Stimulated activated CD8-positive, alpha-beta memory T cell treated with anti-CD3 and anti-CD28 coated beads, Interleukin-7, amount 100 ng/mL, for 24 hours (primary cell): Measurements from ENCODE around the gene PHGDH.
A peak's percentile ranks its signal among the peaks of the same experiment; 100 is the strongest.
"Not testable (repeated sequence)": the region's sequence is repeated elsewhere in the genome, so short reads cannot be mapped to it uniquely, and the experiment has no call there.

Experiments used
- DNase-seq: peaks from one replicate; pipeline ENCODE4 v3.0.0-alpha.2; 2020; ENCODE audit warnings: low read depth

PHGDH gene

GRCh38 chr1:119711804-119712341 is at the start of gene PHGDH:
PHGDH (plus strand) TSS chr1:119711934; CDS start chr1:119712023, 89 bp downstream.
- DNase-seq, result peak; percentile 17

DNA sequence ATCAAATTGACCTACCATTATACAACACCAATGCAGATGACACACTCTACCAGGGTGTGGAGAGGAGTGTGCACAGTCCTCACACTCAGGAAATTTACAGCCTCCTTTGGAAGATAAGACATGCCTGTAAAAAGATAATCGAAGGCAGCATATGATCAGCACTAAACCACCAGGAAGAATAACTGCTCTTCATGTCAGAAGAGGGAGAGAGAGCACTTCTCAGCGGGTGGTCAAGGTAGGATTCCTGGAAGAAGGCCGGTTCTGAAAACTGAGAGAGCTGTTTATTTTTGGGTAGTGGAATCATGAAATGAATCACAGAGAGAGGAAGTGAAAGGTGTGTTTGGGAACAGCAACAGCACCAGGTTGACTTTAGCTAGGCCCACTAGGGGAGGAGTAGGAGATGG is 49.7 kb upstream of the PHGDH start:
- no peak for DNase-seq

DNA sequence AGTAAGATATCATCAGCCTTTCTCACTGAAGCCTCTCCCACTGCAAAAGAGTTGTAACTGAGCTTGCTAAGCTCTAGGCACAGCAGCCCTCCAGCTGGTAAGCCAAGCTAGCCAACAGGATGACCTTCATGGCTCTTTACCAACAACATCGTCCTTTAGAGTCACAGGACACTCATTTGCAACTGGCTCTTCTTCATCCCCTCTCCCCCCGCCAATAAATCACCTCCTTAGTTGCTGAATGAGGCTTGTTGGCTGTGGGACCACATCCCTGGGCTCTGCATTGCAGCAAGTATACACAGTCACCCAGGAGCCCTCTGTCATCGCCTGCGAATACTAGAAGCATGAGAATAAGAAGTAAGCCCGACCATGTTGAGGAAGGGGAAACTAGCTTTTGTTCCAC is 47.7 kb upstream of the PHGDH start:
- no peak for DNase-seq

- DNase-seq, result no peak
Measured at GRCh38 chr1:119667173-119667572, 44.6 kb upstream of the PHGDH start.

- DNase-seq, result no peak
Measured at GRCh38 chr1:119670898-119671297, 40.8 kb upstream of the PHGDH start.

- DNase-seq, result no peak
Measured at GRCh38 chr1:119673171-119673940, 38.4 kb upstream of the PHGDH start.

DNA sequence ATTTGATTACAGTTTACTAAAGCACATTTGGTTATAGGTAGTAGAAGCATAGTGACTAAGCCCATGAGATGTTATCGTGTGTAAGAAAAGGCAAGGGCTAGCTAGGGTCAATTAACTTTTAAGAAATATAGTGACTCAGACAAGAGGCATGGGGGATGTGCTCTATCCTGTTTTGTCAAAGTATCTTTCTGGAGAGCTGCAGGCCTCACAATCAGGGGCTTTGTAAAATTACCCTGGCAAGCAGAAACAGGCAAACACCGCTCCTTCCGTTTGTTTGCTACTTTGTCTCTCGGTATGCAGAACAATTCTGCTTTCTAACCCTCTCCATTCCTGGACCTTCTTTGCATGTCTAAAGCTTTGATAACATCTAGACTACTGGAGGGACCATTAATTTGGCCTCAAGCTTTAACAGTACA is 37.6 kb upstream of the PHGDH start:
- DNase-seq, result no peak

GRCh38 chr1:119674835-119675289 is 36.9 kb upstream of the PHGDH start:
- no peak for DNase-seq

DNA sequence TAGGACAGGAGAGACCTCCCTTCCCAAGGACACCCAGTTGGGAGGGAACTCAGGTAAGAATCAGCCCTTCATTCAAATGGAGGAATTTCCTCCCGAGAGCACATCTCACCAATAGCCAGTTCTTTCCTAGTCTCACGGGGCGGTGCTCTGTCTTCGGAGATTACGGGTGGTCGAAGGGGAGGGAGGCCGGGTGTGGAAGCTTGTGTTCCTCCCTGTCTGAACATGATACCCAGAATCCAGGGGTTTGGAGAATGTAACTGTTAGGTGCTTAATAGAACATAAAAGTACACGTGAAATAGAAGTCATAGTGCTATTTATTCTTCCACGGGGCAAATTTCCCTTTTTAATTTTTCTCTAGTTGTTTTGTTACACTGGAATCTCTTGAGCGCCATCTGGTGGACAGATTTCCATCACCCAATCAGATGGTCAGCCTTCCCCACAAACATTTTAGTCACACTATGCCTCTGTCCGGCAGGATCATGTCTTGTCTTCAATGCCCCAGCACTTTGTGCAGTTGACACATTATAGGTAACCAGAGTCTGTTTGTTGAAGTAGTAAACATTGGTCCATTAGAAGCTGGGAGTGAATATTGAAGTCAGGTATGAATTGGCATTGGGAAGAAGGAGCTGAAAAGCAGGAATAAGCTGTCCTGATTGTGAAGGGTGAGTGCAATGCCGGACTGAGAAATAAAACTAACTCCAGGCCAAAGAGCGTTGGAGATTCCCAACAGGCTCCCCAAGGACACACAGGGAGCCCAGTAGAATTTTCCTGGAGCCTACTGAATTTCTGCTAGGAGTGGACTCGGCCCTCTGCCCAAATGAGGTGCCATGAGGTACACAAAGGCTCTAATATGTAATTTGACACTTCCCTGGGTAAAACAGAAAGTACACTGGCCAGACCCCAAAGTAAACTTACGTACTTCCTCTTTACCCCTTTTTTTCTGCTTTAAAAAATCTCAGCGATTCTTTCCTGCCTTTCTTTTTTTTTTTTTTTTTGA is 36.1 kb upstream of the PHGDH start:
- DNase-seq, result peak; percentile 46

DNA sequence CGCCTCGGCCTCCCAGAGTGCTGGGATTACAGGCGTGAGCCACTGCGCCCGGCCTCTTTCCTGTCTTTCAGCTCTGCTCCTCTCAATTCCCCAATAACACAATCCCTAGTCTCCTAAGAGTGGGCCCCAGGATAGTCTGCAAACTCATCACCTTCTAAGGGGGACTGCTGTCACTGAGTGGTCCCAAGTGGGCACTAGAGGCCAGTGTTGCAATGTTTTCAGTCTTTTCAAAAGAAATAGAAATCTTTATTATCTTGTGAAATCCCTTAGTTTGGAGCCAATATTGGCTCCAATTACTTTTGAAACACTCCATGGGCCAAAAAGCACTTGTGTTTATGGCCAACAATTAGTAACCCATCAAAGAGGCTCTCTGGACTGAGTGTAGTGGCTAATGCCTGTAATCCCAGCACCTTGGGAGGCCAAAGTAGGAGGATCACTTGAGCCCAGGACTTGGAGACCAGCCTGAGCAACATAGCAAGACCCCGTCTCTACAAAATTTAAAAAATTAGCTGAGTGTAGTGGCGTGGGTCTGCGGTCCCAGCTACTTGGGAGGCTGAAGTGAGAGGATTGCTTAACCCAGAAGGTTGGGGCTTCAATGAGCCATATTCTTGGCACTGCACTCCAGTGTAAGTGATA is 35.0 kb upstream of the PHGDH start:
- no peak for DNase-seq

DNA sequence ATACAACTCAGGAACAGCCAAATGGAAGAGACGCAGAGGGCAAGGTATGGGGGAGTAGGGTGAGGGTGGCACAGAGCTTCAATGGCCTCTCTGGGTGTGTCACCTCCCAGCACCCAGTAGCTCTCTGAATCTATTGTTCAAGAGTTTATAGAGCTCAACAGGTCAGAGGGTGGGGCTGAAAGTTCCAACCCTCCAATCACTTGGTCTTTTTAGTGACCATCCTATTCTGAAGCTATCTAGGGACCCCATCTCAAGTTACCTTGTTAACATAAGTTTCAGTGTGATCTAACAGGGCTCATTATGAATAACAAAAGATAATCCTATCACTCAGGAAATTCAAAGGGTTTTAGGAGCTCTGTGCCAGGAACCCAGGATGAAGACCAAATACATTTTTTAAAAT is 32.5 kb upstream of the PHGDH start:
- DNase-seq, result no peak

GRCh38 chr1:119680193-119680592 is 31.5 kb upstream of the PHGDH start:
- DNase-seq, result no peak

DNA sequence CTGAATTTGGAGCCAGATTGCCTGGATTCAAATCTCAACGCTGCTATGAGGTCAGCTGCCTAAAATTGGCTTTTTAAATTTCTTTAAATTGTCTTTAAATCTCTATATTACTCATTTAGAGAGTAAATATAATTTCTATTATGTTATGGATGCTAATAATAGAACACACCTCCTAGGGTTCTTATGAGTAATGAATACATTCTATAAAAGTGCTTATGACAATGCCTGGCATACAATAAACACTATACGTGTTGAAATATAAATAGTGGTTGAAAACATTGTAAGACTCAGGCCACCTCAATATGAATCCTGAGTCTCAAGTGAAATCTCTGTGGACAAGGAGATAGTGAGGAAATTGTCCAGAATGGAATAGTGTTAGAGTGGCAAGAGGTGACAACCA is 31.0 kb upstream of the PHGDH start:
- no peak for DNase-seq

GRCh38 chr1:119681560-119681959 is 30.2 kb upstream of the PHGDH start:
- no peak for DNase-seq

DNA sequence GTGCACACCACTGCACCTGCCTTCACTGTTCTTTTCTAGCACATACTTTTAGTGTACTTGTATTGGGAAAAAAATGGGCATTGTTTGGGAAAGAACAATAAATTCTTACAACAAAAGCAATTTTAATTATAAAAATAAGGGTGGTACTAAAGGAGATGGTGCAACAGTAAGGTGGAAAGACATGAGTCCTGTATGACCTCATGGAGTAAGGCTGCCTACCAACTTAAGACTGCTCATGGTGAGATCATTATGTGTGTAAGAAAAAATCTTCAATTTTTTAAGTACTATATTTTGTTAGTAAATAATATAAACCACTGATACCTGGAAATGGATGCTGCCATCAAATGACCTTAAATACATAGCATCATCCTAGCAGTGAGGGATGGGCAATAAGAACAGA is 29.6 kb upstream of the PHGDH start:
- no peak for DNase-seq

DNA sequence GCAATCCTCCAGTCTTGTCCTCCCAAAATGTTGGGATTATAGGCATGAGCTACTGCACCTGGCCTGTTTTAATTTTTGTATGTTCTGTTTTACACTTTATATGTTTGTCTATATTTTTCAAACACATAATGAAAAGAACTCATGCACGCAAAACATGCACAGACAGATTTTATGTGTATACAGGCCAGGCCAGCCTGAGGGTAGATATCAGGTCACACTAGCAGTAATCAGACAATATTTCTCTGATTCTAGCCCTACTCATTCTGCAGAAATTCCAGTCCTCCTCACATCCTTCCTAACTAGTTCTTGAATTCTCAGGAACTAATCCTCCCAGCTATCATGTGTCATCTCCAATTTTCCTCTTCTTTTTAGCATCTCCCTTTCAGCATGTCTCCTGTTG is 27.8 kb upstream of the PHGDH start:
- no peak for DNase-seq

DNA sequence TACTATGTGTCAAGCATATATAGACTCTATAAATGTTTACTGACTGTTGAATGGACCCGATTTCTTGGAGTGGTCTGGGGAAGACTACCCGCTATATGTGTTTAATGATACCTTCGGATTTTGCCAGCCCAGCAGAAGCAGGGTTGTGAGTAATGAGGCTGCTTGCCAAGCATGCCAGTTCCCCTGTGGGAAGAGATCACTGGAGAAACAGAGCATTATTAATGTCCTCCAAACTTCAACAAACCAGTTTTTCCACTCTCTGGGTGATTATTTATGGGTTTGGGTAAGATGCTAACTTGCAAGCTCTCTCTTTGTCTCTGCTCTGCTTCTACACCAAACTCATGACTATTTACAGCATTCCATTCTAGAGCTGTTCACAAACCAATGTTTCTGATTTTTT is 25.1 kb upstream of the PHGDH start:
- no peak for DNase-seq

DNA sequence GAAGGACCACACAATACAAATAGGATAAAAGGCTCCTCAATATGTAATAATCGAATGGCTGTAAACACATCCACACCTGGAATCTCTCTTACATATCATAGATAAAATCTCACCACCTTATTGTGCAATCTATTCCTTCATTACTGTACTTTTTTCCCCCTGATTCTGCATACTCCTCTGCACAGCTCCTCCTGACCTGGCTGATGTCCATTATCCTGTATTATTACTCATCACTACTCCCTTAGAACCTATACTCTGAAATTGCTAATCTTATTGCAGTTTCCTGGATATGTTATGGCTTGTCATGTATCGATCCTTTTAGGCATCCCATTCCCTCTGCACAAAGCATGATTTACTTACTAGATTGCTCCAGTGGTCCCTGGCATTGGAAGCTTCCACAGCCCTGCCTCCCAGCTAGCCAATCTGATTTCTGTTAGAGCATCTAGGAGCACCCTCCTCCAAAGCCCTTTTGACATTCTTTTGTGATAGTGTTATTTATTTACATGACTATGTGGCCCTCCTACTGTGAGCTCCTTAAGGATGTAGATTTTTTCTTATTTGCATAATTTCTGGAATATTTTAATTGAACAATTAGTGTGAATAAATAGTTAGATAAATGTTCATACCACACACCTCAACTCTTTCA is 24.2 kb upstream of the PHGDH start:
- no peak for DNase-seq

- DNase-seq, result no peak
Measured at GRCh38 chr1:119688810-119689209, 22.9 kb upstream of the PHGDH start.

- no peak for DNase-seq
Measured at GRCh38 chr1:119689511-119689910, 22.2 kb upstream of the PHGDH start.

DNA sequence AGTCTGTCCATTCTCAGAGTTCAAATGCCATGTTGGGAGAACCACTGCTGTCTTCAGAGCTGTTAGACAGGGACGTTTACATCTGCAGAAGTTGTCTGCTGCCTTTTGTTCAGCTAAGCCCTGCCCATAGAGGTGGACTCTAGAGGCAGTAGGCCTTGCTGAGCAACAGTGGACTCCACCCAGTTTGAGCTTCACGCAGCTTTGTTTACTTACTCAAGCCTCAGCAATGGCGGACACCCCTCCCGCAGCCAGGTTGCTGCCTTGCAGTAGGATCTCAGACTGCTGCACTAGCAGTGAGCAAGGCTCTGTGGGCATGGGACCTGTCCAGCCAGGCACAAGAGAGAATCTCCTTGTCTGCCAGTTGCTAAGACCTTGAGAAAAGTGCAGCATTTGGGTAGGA is 14.9 kb upstream of the PHGDH start:
- DNase-seq, result not testable (repeated sequence)

DNA sequence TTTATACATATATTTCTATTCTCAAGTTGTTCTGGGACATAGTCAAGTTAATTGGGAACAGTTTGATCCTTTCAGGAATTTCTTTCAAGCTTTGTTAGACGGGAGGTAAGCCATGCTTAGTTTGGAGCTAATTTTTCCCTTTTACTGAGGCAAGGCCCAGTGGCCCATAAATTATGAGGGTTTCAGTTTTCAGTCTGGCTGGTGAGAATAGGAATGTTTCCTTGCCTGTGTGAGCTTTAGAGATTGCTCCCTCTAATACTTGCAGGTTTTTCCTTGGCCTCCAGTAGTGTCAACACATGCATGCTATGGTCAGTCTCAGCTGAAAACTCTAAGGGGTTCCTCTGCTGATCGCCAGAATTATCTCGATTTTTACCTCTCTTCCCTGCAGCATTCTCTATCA is 14.1 kb upstream of the PHGDH start:
- DNase-seq, result no peak
